Breast epithelium (tissue), 4 donors: ENCODE measurements around the gene SMO. TPM values are rescaled to one million over a fixed set of nuclear protein-coding genes. Genes with fewer than 3 reads are reported as not detected.
"Not testable (repeated sequence)": the region's sequence is repeated elsewhere in the genome, so short reads cannot be mapped to it uniquely, and the experiment has no call there.

Experiments
- DNase-seq, 2 donors: peaks; one replicate each; pipeline ENCODE4 v3.0.0-alpha.2; 2019; ENCODE audit warnings: low spot score in 2 of 2
- H3K27ac ChIP-seq, 2 donors: fragments of 200-600 bp; sonication (generic) in 1 of 2; one replicate each; pipeline ENCODE4 v1.5.1; 2016 to 2019; ENCODE audit warnings: mild to moderate bottlenecking in 1 of 2
- H3K27me3 ChIP-seq, 2 donors: fragments of 200-600 bp; sonication (generic) in 1 of 2; one replicate each; pipeline versions ENCODE4 v1.5.1 to v1.6.0; 2017 to 2019; ENCODE audit warnings: control low read depth in 1 of 2, mild to moderate bottlenecking in 1 of 2
- H3K36me3 ChIP-seq: fragments of 200-600 bp; one replicate; pipeline ENCODE4 v1.5.1; 2019
- H3K4me1 ChIP-seq, 2 donors: fragments of 200-600 bp; sonication (generic); one replicate each; pipeline ENCODE4 v1.5.1; 2016 to 2019; ENCODE audit warnings: control low read depth in 1 of 2
- H3K4me3 ChIP-seq, 3 donors: fragments of 200-600 bp; sonication (generic); 1 replicate in 2 of 3; 2 replicates in 1 of 3; pipeline ENCODE4 v1.5.1; 2016 to 2019; ENCODE audit warnings: mild to moderate bottlenecking in 3 of 3, moderate library complexity in 2 of 3
- H3K9me3 ChIP-seq, 2 donors: fragments of 200-600 bp; sonication (generic) in 1 of 2; one replicate each; pipeline ENCODE4 v1.5.1; 2016 to 2019; ENCODE audit warnings: control low read depth in 1 of 2
- CTCF ChIP-seq, 3 donors: fragments of 450-650 bp; IDR thresholded peaks; one replicate each; pipeline ENCODE4 v1.5.1; 2016 to 2017; ENCODE audit warnings: antibody characterized with exemption in 3 of 3, mild to moderate bottlenecking in 3 of 3, moderate library complexity in 3 of 3
- POLR2A ChIP-seq: fragments of 450-650 bp; IDR thresholded peaks from one replicate; pipeline ENCODE4 v1.6.1; 2016; ENCODE audit warnings: antibody characterized with exemption, mild to moderate bottlenecking, moderate library complexity
- POLR2AphosphoS5 ChIP-seq, 3 donors: sonication (generic); formaldehyde crosslinking; IDR thresholded peaks; one replicate each; pipeline ENCODE4 v1.6.1; 2017; ENCODE audit warnings: antibody characterized with exemption in 3 of 3
- intact Hi-C: fragments of 100-400 bp; cut with DNase I; formaldehyde crosslinking; loops from one replicate; pipeline ENCODE4 v1.15.1; 2023; ENCODE audit warnings: low total_unique reads
- total RNA-seq, 3 donors: library from RNA; depleted of rRNA; stranded (reverse); fragments of >200 nt; gene quantifications; one replicate each; pipeline ENCODE4 v1.1.0, GENCODE V29; 2016

The SMO gene
- total RNA-seq, 3 donors from 2014 or later: 6.2 to 11.8 (median 10.2) TPM

GRCh38 chr7:129170441-129171021 lies 17.9 kb upstream of the SMO start:
- H3K9me3 ChIP-seq: no peaks in the 10 kb centered on the region
- no peak for TF ChIP-seq CTCF (IDR thresholded peaks at IDR 0.05)
- no peak for TF ChIP-seq POLR2AphosphoS5 (IDR thresholded peaks at IDR 0.05)
- TF ChIP-seq POLR2A: no peak
- DNase-seq: no peak
- H3K4me1 ChIP-seq: no peaks in the 10 kb centered on the region
- H3K27me3 ChIP-seq: no peaks in the 10 kb centered on the region
- intact Hi-C loops: no loop called here
- no peak overlapping the region for H3K4me3 ChIP-seq
- no peaks in the 10 kb centered on the region for H3K36me3 ChIP-seq
- H3K27ac ChIP-seq: no peak overlapping the region

- H3K9me3 ChIP-seq, intact Hi-C loops, H3K4me1 ChIP-seq, H3K27me3 ChIP-seq, H3K27ac ChIP-seq, H3K4me3 ChIP-seq, DNase-seq, H3K36me3 ChIP-seq: not testable (repeated sequence)
Observed at GRCh38 chr7:129173861-129174260, 14.6 kb upstream of the SMO start.

GRCh38 chr7:129176916-129177710 lies 11.3 kb upstream of the SMO start:
- intact Hi-C loops: no loop called here
- no peak overlapping the region for H3K27ac ChIP-seq
- H3K9me3 ChIP-seq: no peaks in the 10 kb centered on the region
- no peaks in the 10 kb centered on the region for H3K27me3 ChIP-seq
- no peak overlapping the region for H3K4me3 ChIP-seq
- DNase-seq: no peak
- no peaks in the 10 kb centered on the region for H3K36me3 ChIP-seq
- H3K4me1 ChIP-seq: no peaks in the 10 kb centered on the region
- TF ChIP-seq POLR2A (no peak), POLR2AphosphoS5 (IDR thresholded peaks at IDR 0.05) (no peak), CTCF (IDR thresholded peaks at IDR 0.05) (no peak)

GRCh38 chr7:129184981-129185670 lies 3.3 kb upstream of the SMO start:
- Histone ChIP-seq H3K4me1 (no peaks in the 10 kb centered on the region), H3K4me3 (no peak overlapping the region), H3K36me3 (no peaks in the 10 kb centered on the region), H3K27ac (no peak overlapping the region), H3K27me3 (no peaks in the 10 kb centered on the region), H3K9me3 (no peaks in the 10 kb centered on the region)
- intact Hi-C loops: no loop called here
- TF ChIP-seq CTCF (IDR thresholded peaks at IDR 0.05) (no peak), POLR2AphosphoS5 (IDR thresholded peaks at IDR 0.05) (no peak), POLR2A (no peak)
- DNase-seq: no peak

GRCh38 chr7:129186749-129187260 lies 1.6 kb upstream of the SMO start:
- no peaks in the 10 kb centered on the region for H3K27me3 ChIP-seq
- no peaks in the 10 kb centered on the region for H3K36me3 ChIP-seq
- H3K4me3 ChIP-seq: no peak overlapping the region
- no peaks in the 10 kb centered on the region for H3K9me3 ChIP-seq
- TF ChIP-seq CTCF (IDR thresholded peaks at IDR 0.05) (no peak), POLR2A (no peak), POLR2AphosphoS5 (IDR thresholded peaks at IDR 0.05) (no peak)
- intact Hi-C loops: no loop called here
- H3K27ac ChIP-seq: no peak overlapping the region
- DNase-seq: no peak
- no peaks in the 10 kb centered on the region for H3K4me1 ChIP-seq
